Neural progenitor cell (in vitro differentiated cells): ENCODE measurements around the gene GPR142.

Experiments used
- EZH2 ChIP-seq: fragments of 200-600 bp; sonication (generic); IDR thresholded peaks from 2 replicates; pipeline ENCODE4 v1.6.1; 2017; ENCODE audit warnings: antibody characterized with exemption, mild to moderate bottlenecking, moderate library complexity
- EZH2phosphoT487 ChIP-seq: fragments of 200-600 bp; sonication (generic); IDR thresholded peaks from 2 replicates; pipeline ENCODE4 v1.6.1; 2017; ENCODE audit warnings: antibody characterized with exemption
- TF ChIP-seq, protein P1 (sequence below): fragments of 200-600 bp; sonication (generic); IDR thresholded peaks from 2 replicates; pipeline ENCODE4 v1.5.1; 2017; ENCODE audit warnings: antibody characterized with exemption, mild to moderate bottlenecking

DNA sequence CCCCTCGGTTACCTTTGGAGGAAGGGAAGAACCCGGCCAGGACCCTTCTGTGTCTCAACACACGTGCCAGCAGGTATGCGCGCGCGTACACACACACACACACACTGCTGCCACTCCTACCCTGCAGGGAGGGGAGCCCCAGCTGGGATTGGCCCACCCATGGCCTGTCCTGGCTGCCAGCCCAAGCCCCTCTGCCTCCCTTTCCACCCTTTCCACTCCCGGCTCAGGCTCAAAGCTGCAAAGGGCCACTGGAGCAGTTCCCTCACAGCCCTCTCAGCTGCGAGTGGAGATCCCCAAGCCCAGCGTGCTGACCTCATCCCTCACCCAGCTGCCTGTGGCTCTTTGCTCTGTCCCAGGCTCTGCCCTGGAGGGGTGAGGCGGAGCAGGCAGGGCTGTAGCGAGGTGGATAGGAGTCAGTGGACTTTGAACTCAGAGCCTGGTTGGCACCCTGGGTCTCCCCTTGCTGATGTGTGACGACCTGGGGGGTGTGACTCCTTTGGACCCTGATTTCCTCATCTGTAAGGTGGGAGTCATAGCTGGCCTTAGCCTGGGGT is 26.8 kb upstream of the GPR142 start:
- TF ChIP-seq, protein P1, sequence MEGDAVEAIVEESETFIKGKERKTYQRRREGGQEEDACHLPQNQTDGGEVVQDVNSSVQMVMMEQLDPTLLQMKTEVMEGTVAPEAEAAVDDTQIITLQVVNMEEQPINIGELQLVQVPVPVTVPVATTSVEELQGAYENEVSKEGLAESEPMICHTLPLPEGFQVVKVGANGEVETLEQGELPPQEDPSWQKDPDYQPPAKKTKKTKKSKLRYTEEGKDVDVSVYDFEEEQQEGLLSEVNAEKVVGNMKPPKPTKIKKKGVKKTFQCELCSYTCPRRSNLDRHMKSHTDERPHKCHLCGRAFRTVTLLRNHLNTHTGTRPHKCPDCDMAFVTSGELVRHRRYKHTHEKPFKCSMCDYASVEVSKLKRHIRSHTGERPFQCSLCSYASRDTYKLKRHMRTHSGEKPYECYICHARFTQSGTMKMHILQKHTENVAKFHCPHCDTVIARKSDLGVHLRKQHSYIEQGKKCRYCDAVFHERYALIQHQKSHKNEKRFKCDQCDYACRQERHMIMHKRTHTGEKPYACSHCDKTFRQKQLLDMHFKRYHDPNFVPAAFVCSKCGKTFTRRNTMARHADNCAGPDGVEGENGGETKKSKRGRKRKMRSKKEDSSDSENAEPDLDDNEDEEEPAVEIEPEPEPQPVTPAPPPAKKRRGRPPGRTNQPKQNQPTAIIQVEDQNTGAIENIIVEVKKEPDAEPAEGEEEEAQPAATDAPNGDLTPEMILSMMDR, result no peak
- no peak for TF ChIP-seq EZH2
- TF ChIP-seq EZH2phosphoT487, result no peak
